Kidney epithelial cell (primary cell): Measurements from ENCODE around the gene SORBS1. TPM values are rescaled to one million over a fixed set of nuclear protein-coding genes. Genes with fewer than 3 reads are reported as not detected.

Experiments
- DNase-seq: peaks from one replicate; pipeline ENCODE4 v3.0.0-alpha.2; 2010; ENCODE audit warnings: low read depth
- H3K27me3 ChIP-seq: 2 replicates; pipeline ENCODE4 v1.6.0; 2011; ENCODE audit warnings: low read length; ENCODE audit not compliant: control insufficient read depth, insufficient read depth
- H3K36me3 ChIP-seq: 2 replicates; pipeline ENCODE4 v1.5.1; 2011; ENCODE audit warnings: low read length; ENCODE audit not compliant: control insufficient read depth, insufficient read depth
- H3K4me3 ChIP-seq: 2 replicates; pipeline ENCODE4 v1.5.1; 2011; ENCODE audit warnings: low read depth, mild to moderate bottlenecking, control low read depth, low read length
- total RNA-seq: library from RNA; depleted of rRNA; stranded (reverse); fragments of >200 nt; gene quantifications from 2 replicates; pipeline ENCODE4 v1.2.3, GENCODE V29; 2015
- TF ChIP-seq, protein P1 (sequence below): IDR thresholded peaks from 2 replicates; pipeline ENCODE4 v1.5.1; 2011; ENCODE audit warnings: mild to moderate bottlenecking, moderate library complexity, low read length, control low read depth, inconsistent platforms; ENCODE audit not compliant: insufficient read depth, poor library complexity, severe bottlenecking

The SORBS1 gene
- total RNA-seq, 1 donor from 2014 or later, result 4.9 TPM

DNA sequence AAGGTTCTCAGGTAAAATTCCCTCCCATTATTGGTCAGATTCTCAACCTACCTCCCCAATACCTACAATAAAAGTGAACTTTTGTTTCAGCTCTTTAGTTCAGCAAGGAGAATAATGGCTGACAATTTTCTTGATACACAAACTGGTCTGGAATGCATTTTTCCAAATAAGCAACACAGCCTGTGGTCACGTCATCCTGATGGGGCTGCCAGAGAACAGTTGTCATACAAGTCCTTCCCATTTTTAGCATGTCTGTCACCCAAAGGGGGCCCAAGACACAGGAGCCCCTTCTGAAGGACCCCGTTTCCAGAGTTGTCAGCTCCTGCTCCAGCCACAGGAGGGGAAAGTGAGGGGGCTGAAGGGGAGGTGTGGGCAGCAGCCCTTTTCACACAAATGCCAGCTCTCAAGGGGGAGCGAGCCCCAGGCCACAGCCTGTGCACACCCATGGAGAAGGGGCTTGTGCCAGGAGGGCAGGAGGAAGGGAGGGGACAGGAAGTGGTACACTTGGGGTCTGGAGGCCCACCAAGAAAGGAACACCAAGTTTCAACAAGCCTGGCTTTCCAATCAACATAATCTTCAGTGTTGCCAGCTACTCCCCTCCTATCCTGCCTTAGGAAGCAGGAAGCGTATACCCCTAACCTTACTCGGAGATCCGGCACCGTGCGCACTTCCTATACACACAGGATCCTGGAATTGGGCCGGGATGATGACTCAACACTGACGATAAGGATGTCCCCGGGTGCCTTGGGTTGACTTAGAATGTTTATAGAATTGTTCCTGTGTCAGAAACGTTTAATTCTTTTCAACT, 227.0 kb downstream of the SORBS1 start:
- no peaks in the 10 kb centered on the region for H3K27me3 ChIP-seq
- H3K36me3 ChIP-seq, result no peaks in the 10 kb centered on the region
- no peak for DNase-seq
- no peak overlapping the region for H3K4me3 ChIP-seq
- TF ChIP-seq, protein P1, sequence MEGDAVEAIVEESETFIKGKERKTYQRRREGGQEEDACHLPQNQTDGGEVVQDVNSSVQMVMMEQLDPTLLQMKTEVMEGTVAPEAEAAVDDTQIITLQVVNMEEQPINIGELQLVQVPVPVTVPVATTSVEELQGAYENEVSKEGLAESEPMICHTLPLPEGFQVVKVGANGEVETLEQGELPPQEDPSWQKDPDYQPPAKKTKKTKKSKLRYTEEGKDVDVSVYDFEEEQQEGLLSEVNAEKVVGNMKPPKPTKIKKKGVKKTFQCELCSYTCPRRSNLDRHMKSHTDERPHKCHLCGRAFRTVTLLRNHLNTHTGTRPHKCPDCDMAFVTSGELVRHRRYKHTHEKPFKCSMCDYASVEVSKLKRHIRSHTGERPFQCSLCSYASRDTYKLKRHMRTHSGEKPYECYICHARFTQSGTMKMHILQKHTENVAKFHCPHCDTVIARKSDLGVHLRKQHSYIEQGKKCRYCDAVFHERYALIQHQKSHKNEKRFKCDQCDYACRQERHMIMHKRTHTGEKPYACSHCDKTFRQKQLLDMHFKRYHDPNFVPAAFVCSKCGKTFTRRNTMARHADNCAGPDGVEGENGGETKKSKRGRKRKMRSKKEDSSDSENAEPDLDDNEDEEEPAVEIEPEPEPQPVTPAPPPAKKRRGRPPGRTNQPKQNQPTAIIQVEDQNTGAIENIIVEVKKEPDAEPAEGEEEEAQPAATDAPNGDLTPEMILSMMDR, result no peak

DNA sequence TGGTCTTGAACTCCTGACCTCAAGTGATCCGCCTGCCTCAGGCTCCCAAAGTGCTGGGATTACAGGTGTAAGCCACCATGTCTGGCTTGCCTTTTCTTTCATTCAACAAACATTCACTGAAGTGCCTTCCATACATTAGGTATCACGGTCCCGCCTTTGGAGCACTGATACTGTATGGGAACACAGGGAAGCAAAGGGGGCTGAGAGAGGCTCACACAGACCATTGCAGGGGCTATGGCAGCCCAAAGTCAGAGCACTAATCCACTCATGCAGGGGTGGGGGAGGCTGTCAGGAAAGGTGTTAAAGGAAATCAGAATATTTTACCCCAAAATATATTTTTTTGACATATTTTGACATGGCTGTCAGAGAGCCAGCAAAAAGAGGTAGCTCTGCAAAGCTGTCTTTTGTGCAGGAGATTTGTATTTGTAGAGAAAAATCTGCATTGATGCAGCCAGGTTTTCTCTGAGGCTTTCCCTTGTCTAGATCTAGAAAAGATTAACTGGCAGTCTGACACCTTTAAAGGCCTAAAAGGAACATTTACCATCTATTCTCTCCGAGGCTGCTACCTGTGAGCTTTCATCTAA, 228.4 kb downstream of the SORBS1 start:
- H3K27me3 ChIP-seq, result no peaks in the 10 kb centered on the region
- no peak overlapping the region for H3K4me3 ChIP-seq
- TF ChIP-seq, protein P1, result no peak
- no peak for DNase-seq
- no peaks in the 10 kb centered on the region for H3K36me3 ChIP-seq

DNA sequence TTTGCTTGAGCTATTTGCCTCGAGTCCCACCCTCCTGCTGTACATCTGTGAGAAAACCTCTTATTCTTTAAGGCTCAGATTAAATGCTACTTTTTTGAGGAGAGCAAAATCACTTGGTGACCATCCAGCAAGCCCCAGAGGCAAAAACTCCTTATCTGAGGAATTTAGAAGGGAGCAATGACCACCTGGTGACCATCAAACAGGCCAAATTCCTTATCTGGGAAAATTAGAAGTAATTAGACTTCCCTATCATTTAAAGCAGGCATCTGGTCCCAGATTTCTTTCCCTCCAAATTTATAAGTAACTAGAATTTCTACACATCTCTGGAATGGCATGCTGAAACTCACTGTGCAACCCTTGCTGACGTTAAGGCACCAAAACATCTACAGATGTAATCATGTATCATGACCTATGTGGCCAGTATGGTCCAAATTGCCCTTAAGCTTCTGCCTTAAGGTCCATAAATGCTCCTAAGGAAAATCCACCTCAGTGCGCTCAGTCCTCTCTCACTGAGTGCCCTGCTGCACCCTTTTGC, 229.5 kb downstream of the SORBS1 start:
- TF ChIP-seq, protein P1, result no peak
- Histone ChIP-seq H3K27me3 (no peaks in the 10 kb centered on the region), H3K36me3 (no peaks in the 10 kb centered on the region), H3K4me3 (no peak overlapping the region)
- DNase-seq, result no peak

DNA sequence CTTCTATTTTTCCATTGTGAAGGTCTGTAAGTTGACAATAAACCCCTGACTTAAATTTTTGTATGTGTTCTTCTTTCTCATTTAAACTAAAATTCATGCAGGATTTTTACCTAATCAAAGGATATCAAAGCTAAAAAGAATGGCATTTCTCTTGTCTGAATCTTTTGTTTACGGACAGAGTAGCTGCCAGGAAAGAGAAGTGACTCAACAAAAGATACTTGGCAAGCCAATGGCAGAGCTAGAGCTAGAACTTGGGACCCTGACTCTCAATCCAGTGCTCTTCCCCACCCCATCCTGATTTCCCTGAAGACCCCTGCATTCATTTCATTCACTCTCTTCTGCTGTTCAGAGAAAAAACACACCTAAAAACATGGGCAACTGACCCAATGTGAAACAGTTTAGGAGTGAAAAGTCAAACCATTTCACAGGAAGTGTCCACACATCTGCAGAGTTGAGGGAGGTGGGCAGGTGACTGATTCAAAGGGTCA, 230.2 kb downstream of the SORBS1 start:
- H3K36me3 ChIP-seq, result no peaks in the 10 kb centered on the region
- TF ChIP-seq, protein P1, result no peak
- DNase-seq, result no peak
- no peaks in the 10 kb centered on the region for H3K27me3 ChIP-seq
- H3K4me3 ChIP-seq, result no peak overlapping the region

DNA sequence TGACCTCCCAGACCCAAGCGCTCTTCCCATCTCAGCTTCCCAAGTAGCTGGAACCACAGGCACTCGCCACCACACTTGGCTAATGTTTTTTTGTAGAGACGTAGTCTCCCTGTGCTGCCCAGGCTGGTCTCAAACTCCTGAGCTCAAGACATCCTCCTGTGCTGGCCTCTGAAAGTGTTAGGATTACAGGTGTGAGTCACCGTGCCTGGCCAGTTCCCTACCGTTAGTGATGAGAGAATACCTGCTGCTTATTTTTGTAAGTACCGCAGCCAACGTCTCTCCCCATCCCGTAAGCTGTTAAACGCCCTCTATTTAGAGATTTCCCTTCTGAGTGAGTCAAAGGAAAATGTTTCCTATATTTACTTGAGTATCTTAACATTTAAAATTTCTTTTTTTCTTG, 231.9 kb downstream of the SORBS1 start:
- H3K36me3 ChIP-seq, result no peaks in the 10 kb centered on the region
- TF ChIP-seq, protein P1, result no peak
- H3K27me3 ChIP-seq, result no peaks in the 10 kb centered on the region
- no peak overlapping the region for H3K4me3 ChIP-seq
- no peak for DNase-seq
